RWPE2 (cell line): ENCODE measurements around the gene RNMT.

Experiments used
- ATAC-seq: fragments of 200-7000 bp; cut with Tn5 transposase; 3 replicates; pipeline ENCODE4 v1.9.1; 2021; ENCODE audit warnings: low read depth
- DNase-seq: peaks from one replicate; pipeline ENCODE4 v3.0.0-alpha.2; 2020; ENCODE audit warnings: low spot score
- H3K27ac ChIP-seq: fragments of 450-650 bp; 2 replicates; pipeline ENCODE4 v1.5.1; 2017; ENCODE audit warnings: mild to moderate bottlenecking; ENCODE audit not compliant: poor library complexity, severe bottlenecking
- H3K27me3 ChIP-seq: fragments of 250-450 bp; sonication (Bioruptor Pico); 2 replicates; pipeline ENCODE4 v1.5.1; 2021; ENCODE audit warnings: mild to moderate bottlenecking, moderate library complexity; ENCODE audit not compliant: insufficient read depth, poor library complexity, severe bottlenecking
- H3K36me3 ChIP-seq: fragments of 250-450 bp; sonication (Bioruptor Pico); 2 replicates; pipeline ENCODE4 v1.5.1; 2020; ENCODE audit warnings: low read depth, mild to moderate bottlenecking, moderate library complexity
- H3K4me1 ChIP-seq: fragments of 250-450 bp; sonication (Bioruptor Pico); 2 replicates; pipeline ENCODE4 v1.5.1; 2021; ENCODE audit warnings: mild to moderate bottlenecking, moderate library complexity; ENCODE audit not compliant: insufficient read depth, poor library complexity, severe bottlenecking
- H3K4me3 ChIP-seq: fragments of 250-450 bp; sonication (Bioruptor Pico); 2 replicates; pipeline ENCODE4 v1.5.1; 2021; ENCODE audit warnings: mild to moderate bottlenecking, moderate library complexity; ENCODE audit not compliant: severe bottlenecking
- H3K9me3 ChIP-seq: fragments of 250-450 bp; sonication (Bioruptor Pico); 2 replicates; pipeline ENCODE4 v1.5.1; 2021; ENCODE audit warnings: mild to moderate bottlenecking, moderate library complexity; ENCODE audit not compliant: severe bottlenecking
- CTCF ChIP-seq: fragments of 450-650 bp; IDR thresholded peaks from one replicate; pipeline ENCODE4 v1.5.1; 2017; ENCODE audit warnings: mild to moderate bottlenecking, moderate library complexity; ENCODE audit not compliant: poor library complexity, severe bottlenecking

RNMT gene

DNA sequence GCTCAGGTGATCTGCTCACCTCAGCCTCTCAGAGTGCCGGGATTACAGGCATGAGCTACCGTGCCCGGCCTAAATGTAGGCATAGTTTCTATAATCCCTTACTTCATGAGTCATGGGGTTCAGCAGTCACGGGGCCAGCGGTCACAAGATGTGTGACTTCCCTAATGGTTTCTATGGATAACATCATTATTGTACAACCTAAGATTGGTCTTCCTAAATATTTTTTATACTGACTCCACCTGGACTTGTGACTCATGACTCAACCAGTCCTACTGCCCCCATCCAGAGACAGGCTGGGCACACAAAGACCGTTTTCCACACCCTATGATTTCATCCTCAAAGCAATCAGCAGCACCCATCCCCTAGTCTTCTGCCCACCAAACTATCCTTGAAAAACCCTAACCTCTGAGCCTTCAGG lies 16.1 kb upstream of the RNMT start:
- Histone ChIP-seq H3K4me3 (no peak overlapping the region), H3K4me1 (peaks cover 25% of the 10 kb centered on the region), H3K36me3 (peaks cover 13% of the 10 kb centered on the region; the same call in 1 of the 2 replicates), H3K9me3 (no peaks in the 10 kb centered on the region), H3K27ac (peak overlapping the region; percentile 97), H3K27me3 (no peaks in the 10 kb centered on the region)
- TF ChIP-seq CTCF: no peak
- DNase-seq (peak; percentile 87), ATAC-seq (peak; percentile 91)

DNA sequence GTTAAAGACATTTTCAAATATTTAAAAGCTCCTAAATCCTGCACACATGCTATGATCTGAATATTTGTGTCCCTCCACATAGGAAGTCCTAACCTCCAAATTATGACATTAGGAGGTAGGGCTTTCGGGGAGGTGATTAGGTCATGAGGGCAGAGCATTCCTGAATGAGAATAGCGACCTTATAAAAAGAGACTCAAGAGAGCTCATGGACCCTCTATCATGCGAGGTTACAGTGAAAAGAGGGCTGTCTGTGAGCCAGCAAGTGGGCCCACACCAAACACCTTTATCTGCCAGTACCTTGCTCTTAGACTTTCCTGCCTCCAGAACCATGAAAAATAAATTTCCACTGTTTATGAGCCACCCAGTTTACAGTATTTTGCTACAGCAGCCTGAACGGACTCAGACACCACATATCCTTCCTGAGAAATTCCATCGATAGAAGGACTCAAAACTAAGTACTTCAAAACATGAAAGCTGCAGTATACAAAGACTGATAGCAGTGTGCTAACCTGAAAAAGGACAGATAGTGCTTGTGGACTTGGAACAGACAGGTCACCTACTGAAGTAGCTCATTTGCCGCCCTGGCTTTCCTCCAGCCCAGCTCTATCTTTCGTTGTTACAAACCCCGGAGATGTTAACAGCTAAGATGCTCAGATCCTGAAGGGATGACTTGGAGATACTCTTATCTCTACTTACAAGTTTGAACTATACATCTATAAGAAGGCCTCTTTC lies 13.9 kb upstream of the RNMT start:
- Histone ChIP-seq H3K9me3 (no peaks in the 10 kb centered on the region), H3K36me3 (peaks cover 3% of the 10 kb centered on the region; the same call in 1 of the 2 replicates), H3K4me1 (peaks cover 25% of the 10 kb centered on the region), H3K4me3 (no peak overlapping the region), H3K27me3 (no peaks in the 10 kb centered on the region), H3K27ac (peak overlapping the region; percentile 97)
- no peak for DNase-seq
- no peak for ATAC-seq
- TF ChIP-seq CTCF: no peak

DNA sequence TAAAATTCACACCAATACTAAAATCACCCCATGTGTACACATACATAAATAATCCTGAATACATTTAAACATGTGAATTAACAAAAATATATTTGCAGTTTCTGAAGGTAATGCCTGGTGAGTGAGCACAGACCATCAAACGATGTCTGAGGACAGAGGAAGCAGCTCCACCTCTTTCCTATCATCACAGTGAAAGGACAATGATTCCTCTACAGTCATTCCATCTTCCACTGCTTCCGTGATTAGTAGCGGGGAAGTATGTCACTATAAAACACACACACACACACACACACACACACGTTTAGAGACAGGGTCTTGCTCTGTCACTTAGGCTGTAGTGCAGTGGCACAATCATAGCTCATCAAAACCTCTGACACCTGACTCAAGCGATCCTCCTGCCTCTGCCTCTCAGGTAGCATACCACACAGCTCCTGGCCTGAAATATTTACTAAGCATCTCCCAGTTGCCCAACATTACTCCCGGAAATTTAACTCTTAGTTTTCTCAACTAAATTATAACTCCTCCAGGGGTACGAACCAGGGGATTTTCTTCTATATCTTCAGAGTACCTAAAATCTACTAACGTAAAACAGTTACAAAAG lies 12.9 kb upstream of the RNMT start:
- ATAC-seq (no peak), DNase-seq (no peak)

GRCh38 chr18:13715330-13715729 lies 11.1 kb upstream of the RNMT start:
- Histone ChIP-seq H3K27me3 (no peaks in the 10 kb centered on the region), H3K27ac (no peak overlapping the region), H3K4me1 (peaks cover 21% of the 10 kb centered on the region), H3K36me3 (peaks cover 7% of the 10 kb centered on the region), H3K4me3 (no peak overlapping the region), H3K9me3 (no peaks in the 10 kb centered on the region)
- no peak for ATAC-seq
- DNase-seq: no peak
- TF ChIP-seq CTCF: no peak

More for the DNA sequence above, 12.9 kb upstream of the RNMT start:
- no peaks in the 10 kb centered on the region for H3K9me3 ChIP-seq
- no peaks in the 10 kb centered on the region for H3K27me3 ChIP-seq
- no peak overlapping the region for H3K27ac ChIP-seq
- H3K4me1 ChIP-seq: peaks cover 25% of the 10 kb centered on the region
- H3K4me3 ChIP-seq: no peak overlapping the region
- H3K36me3 ChIP-seq: peaks cover 7% of the 10 kb centered on the region
- TF ChIP-seq CTCF: no peak

DNA sequence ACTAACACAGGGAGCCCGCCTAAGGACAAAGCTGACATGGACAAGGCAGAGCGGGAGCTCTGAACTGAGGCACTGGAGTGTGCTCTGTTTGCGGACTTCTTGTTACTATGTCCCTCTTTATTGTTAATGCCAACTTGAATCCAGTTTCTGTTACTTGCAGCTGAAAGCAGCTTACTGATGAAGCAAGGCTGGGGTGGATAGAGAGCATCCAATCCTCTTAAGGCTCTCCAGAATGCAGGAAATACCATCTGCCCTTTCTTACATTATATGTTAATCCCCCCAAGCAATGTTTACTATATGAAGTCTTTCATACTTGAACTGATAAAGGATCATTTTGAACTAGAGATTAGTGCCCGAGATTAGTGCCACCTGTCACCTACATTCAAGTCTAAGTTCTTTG lies 9.6 kb upstream of the RNMT start:
- no peak for DNase-seq
- Histone ChIP-seq H3K36me3 (peaks cover 7% of the 10 kb centered on the region), H3K27ac (no peak overlapping the region), H3K9me3 (no peaks in the 10 kb centered on the region), H3K4me3 (no peak overlapping the region), H3K27me3 (no peaks in the 10 kb centered on the region), H3K4me1 (peaks cover 7% of the 10 kb centered on the region)
- TF ChIP-seq CTCF: no peak
- no peak for ATAC-seq
